Gastroesophageal sphincter (tissue), 4 donors: ENCODE results near the gene MITF. TPM values are rescaled to one million over a fixed set of nuclear protein-coding genes. Genes with fewer than 3 reads are reported as not detected.

Experiments used
- ATAC-seq: fragments of 150-250 bp; one replicate; pipeline ENCODE4 v1.9.1; 2016; ENCODE audit warnings: mild to moderate bottlenecking, moderate library complexity
- H3K27ac ChIP-seq, 4 donors: fragments of 200-600 bp; sonication (generic) in 3 of 4; 1 replicate in 3 of 4; 2 replicates in 1 of 4; pipeline ENCODE4 v1.5.1; 2016 to 2019
- H3K27me3 ChIP-seq: fragments of 200-600 bp; sonication (generic); one replicate; pipeline ENCODE4 v1.5.1; 2019
- H3K36me3 ChIP-seq, 2 donors: fragments of 200-600 bp; sonication (generic); one replicate each; pipeline ENCODE4 v1.5.1; 2019; ENCODE audit warnings: control low read depth in 1 of 2
- H3K4me1 ChIP-seq, 3 donors: fragments of 200-600 bp; sonication (generic); 1 replicate in 2 of 3; 2 replicates in 1 of 3; pipeline ENCODE4 v1.5.1; 2016 to 2019; ENCODE audit warnings: control low read depth in 2 of 3
- H3K4me3 ChIP-seq, 2 donors: fragments of 200-600 bp; sonication (generic); one replicate each; pipeline ENCODE4 v1.5.1; 2019; ENCODE audit warnings: mild to moderate bottlenecking in 1 of 2, moderate library complexity in 1 of 2
- H3K9me3 ChIP-seq, 3 donors: fragments of 200-600 bp; sonication (generic); one replicate each; pipeline ENCODE4 v1.5.1; 2017 to 2019; ENCODE audit warnings: control low read depth in 2 of 3
- CTCF ChIP-seq, 4 experiments: fragments of 200-600 bp in 2 of 4; fragments of 450-650 bp in 2 of 4; sonication (generic) in 1 of 4; IDR thresholded peaks; one replicate each; pipeline ENCODE4 v1.5.1; 2017 to 2019; ENCODE audit warnings: antibody characterized with exemption in 4 of 4, mild to moderate bottlenecking in 2 of 4, moderate library complexity in 2 of 4
- EP300 ChIP-seq: sonication (generic); formaldehyde crosslinking; IDR thresholded peaks from one replicate; pipeline ENCODE4 v1.6.1; 2017; ENCODE audit warnings: antibody characterized with exemption, mild to moderate bottlenecking
- POLR2A ChIP-seq, 2 donors: fragments of 450-650 bp; IDR thresholded peaks; one replicate each; pipeline ENCODE4 v1.6.1; 2017; ENCODE audit warnings: antibody characterized with exemption in 2 of 2, mild to moderate bottlenecking in 2 of 2, moderate library complexity in 1 of 2
- POLR2AphosphoS5 ChIP-seq: sonication (generic); formaldehyde crosslinking; IDR thresholded peaks from one replicate; pipeline ENCODE4 v1.6.1; 2017; ENCODE audit warnings: antibody characterized with exemption
- WGBS, 2 donors: methylation state at CpG; one replicate each; pipeline ENCODE4 v1.1.5; 2018; ENCODE audit warnings: low coverage in 1 of 2; 5-methylcytosine and 5-hydroxymethylcytosine counted together
- total RNA-seq, 4 donors: library from RNA; depleted of rRNA; stranded (reverse); fragments of >200 nt; gene quantifications; one replicate each; pipeline ENCODE4 v1.1.0, GENCODE V29; 2016

The MITF gene
- total RNA-seq, 4 donors from 2014 or later = 44.8 to 86.8 (median 77.9) TPM

GRCh38 chr3:69768438-69768837 lies 29.2 kb downstream of the MITF start:
- no peak for TF ChIP-seq CTCF (IDR thresholded peaks at IDR 0.05)
- TF ChIP-seq POLR2AphosphoS5 = no peak

GRCh38 chr3:69770219-69770618 lies 31.0 kb downstream of the MITF start:
- no peak for TF ChIP-seq EP300
- TF ChIP-seq POLR2AphosphoS5 = no peak
- TF ChIP-seq POLR2A (IDR thresholded peaks at IDR 0.05) = no peak
- TF ChIP-seq CTCF (IDR thresholded peaks at IDR 0.05) = no peak
- H3K36me3 ChIP-seq = no peaks in the 10 kb centered on the region
- H3K4me3 ChIP-seq = no peak overlapping the region
- no peak for ATAC-seq
- H3K4me1 ChIP-seq = peaks cover 27 to 99% (median 38%) of the 10 kb centered on the region in 3 donors
- H3K9me3 ChIP-seq = no peaks in the 10 kb centered on the region
- H3K27ac ChIP-seq = no peak overlapping the region
- no peaks in the 10 kb centered on the region for H3K27me3 ChIP-seq

More at GRCh38 chr3:69768438-69768837, 29.2 kb downstream of the MITF start:
- no peaks in the 10 kb centered on the region for H3K36me3 ChIP-seq
- no peak overlapping the region for H3K27ac ChIP-seq
- 71 to 81% methylated on average over 2 of the region's 2 CpGs for WGBS, 2 donors
- no peak overlapping the region for H3K4me3 ChIP-seq
- H3K4me1 ChIP-seq = peaks cover 27 to 99% (median 30%) of the 10 kb centered on the region in 3 donors
- no peaks in the 10 kb centered on the region for H3K27me3 ChIP-seq
- no peaks in the 10 kb centered on the region for H3K9me3 ChIP-seq
- no peak for ATAC-seq

GRCh38 chr3:69770976-69771634 lies 31.8 kb downstream of the MITF start:
- TF ChIP-seq CTCF (IDR thresholded peaks at IDR 0.05) (no peak), EP300 (no peak), POLR2A (IDR thresholded peaks at IDR 0.05) (no peak), POLR2AphosphoS5 (no peak)
- H3K27me3 ChIP-seq = no peaks in the 10 kb centered on the region
- no peaks in the 10 kb centered on the region for H3K9me3 ChIP-seq
- no peak for ATAC-seq
- H3K4me3 ChIP-seq = no peak overlapping the region
- H3K4me1 ChIP-seq = peaks cover 24 to 96% (median 36%) of the 10 kb centered on the region in 3 donors
- H3K27ac ChIP-seq = peak overlapping the region in 1 of 4 donors; percentile 24
- WGBS, 2 donors = 29 to 52% methylated on average over 6 of the region's 6 CpGs
- no peaks in the 10 kb centered on the region for H3K36me3 ChIP-seq

- Histone ChIP-seq H3K27me3 (no peaks in the 10 kb centered on the region), H3K36me3 (no peaks in the 10 kb centered on the region), H3K4me3 (no peak overlapping the region), H3K4me1 (peaks cover 24 to 93% (median 37%) of the 10 kb centered on the region in 3 donors), H3K9me3 (no peaks in the 10 kb centered on the region), H3K27ac (no peak overlapping the region)
- TF ChIP-seq POLR2A (IDR thresholded peaks at IDR 0.05) = no peak
- no peak for TF ChIP-seq EP300
- TF ChIP-seq POLR2AphosphoS5 = no peak
- no peak for TF ChIP-seq CTCF (IDR thresholded peaks at IDR 0.05)
- no peak for ATAC-seq
- WGBS, 2 donors = 24 to 61% methylated on average over 2 of the region's 2 CpGs
Measured at GRCh38 chr3:69772152-69772867, 33.0 kb downstream of the MITF start.

- TF ChIP-seq CTCF (IDR thresholded peaks at IDR 0.05) = no peak
- peak; percentile 40 for TF ChIP-seq POLR2AphosphoS5
- H3K36me3 ChIP-seq = no peaks in the 10 kb centered on the region
- no peaks in the 10 kb centered on the region for H3K27me3 ChIP-seq
- peaks cover 22 to 84% (median 33%) of the 10 kb centered on the region in 3 donors for H3K4me1 ChIP-seq
- ATAC-seq = no peak
- H3K27ac ChIP-seq = peak overlapping the region in 2 of 4 donors; percentile 4 to 29
- H3K9me3 ChIP-seq = no peaks in the 10 kb centered on the region
- WGBS, 2 donors = 67% methylated on average over 1 of the region's 1 CpG
- no peak overlapping the region for H3K4me3 ChIP-seq
Measured at GRCh38 chr3:69774029-69774428, 34.8 kb downstream of the MITF start.
